ENCODE results near the gene FRMD1.

DNA sequence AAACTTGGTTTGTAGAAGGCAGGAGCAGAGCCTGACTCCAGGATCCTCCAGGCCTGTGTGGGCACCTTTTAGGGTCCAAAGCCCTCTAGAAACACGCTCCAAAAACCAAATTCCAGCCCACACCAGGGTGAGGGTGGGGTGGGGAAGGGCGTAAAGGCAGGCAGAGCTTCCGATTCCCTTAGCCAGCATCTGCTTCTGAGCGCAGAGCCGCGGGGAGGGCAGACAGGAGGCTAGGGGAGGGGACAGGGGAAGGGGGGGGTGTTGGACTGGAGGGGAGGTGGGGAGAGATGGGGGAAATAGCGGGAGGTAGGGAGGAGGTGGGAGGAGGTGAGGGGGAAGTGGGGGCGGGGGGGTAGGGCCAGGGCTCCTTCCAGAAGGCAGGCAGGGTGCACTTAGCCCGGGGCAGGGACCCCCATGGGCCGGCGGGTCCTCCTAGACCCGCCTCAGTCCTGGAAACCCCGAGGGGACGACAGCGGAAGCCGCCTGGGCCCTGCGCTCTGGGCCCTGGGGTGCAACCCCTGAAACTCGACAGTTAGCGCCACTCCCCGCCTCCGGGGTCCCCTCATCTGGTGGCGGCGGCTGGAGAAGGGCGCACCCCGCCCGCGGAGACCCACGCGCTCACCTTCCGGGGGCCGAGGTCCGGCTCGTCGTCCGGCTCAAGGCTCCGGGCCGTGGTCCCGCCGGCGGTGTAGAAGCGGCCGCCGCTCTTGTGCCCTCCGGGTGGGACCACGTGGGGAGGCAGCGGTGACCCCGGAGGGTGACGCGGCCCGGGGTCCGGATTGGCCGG lies 22.0 kb upstream of the FRMD1 start:
- TF ChIP-seq ZBTB10 (tag by site-specific recombination; IDR thresholded peaks at IDR 0.05): no peak
- no peak for TF ChIP-seq ZSCAN5A (tag by site-specific recombination; IDR thresholded peaks at IDR 0.05)
- TF ChIP-seq CTCF (tag by site-specific recombination; IDR thresholded peaks at IDR 0.05): no peak
- TF ChIP-seq, protein P1, sequence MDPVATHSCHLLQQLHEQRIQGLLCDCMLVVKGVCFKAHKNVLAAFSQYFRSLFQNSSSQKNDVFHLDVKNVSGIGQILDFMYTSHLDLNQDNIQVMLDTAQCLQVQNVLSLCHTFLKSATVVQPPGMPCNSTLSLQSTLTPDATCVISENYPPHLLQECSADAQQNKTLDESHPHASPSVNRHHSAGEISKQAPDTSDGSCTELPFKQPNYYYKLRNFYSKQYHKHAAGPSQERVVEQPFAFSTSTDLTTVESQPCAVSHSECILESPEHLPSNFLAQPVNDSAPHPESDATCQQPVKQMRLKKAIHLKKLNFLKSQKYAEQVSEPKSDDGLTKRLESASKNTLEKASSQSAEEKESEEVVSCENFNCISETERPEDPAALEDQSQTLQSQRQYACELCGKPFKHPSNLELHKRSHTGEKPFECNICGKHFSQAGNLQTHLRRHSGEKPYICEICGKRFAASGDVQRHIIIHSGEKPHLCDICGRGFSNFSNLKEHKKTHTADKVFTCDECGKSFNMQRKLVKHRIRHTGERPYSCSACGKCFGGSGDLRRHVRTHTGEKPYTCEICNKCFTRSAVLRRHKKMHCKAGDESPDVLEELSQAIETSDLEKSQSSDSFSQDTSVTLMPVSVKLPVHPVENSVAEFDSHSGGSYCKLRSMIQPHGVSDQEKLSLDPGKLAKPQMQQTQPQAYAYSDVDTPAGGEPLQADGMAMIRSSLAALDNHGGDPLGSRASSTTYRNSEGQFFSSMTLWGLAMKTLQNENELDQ (tag by site-specific recombination; IDR thresholded peaks at IDR 0.05; ENCODE audit: low read depth): no peak
- TF ChIP-seq ZNF221 (tag by site-specific recombination; IDR thresholded peaks at IDR 0.05; ENCODE audit: borderline replicate concordance): no peak
- TF ChIP-seq ZNF24 (tag by site-specific recombination; IDR thresholded peaks at IDR 0.05): no peak
- TF ChIP-seq ZBTB8A (tag by site-specific recombination; IDR thresholded peaks at IDR 0.05): no peak
- TF ChIP-seq ZFP41 (tag by site-specific recombination; IDR thresholded peaks at IDR 0.05; ENCODE audit: borderline replicate concordance): no peak
- TF ChIP-seq ZNF513 (tag by site-specific recombination; IDR thresholded peaks at IDR 0.05): no peak
- no peak for TF ChIP-seq PRDM1 (tag by site-specific recombination; IDR thresholded peaks at IDR 0.05)
- TF ChIP-seq ZNF416 (tag by site-specific recombination; IDR thresholded peaks at IDR 0.05): no peak
- no peak for TF ChIP-seq ZNF16 (tag by site-specific recombination; IDR thresholded peaks at IDR 0.05; ENCODE audit: low read depth)
- no peak for TF ChIP-seq ZNF202 (tag by site-specific recombination; IDR thresholded peaks at IDR 0.05; ENCODE audit: borderline replicate concordance)
- no peak for TF ChIP-seq ZNF174 (tag by site-specific recombination; IDR thresholded peaks at IDR 0.05)
